Activated T-cell treated with anti-CD3 and anti-CD28 coated beads, Interleukin-2, amount 50 U/mL, for 24 hours (primary cell): ENCODE data around the gene CHML.
"Not testable (repeated sequence)": the region's sequence is repeated elsewhere in the genome, so short reads cannot be mapped to it uniquely, and the experiment has no call there.

Experiments
- DNase-seq: peaks from one replicate; pipeline ENCODE4 v3.0.0-alpha.2; 2020
- H3K27ac Mint-ChIP-seq: 2 replicates; pipeline ENCODE4 v1.8.0; 2020; ENCODE audit warnings: mild to moderate bottlenecking, mixed read lengths
- H3K27me3 Mint-ChIP-seq: 2 replicates; pipeline ENCODE4 v1.8.0; 2020; ENCODE audit warnings: mixed read lengths
- H3K36me3 Mint-ChIP-seq: 2 replicates; pipeline ENCODE4 v1.8.0; 2020; ENCODE audit warnings: low read depth, mixed read lengths
- H3K4me1 Mint-ChIP-seq: 2 replicates; pipeline ENCODE4 v1.8.0; 2020; ENCODE audit warnings: low read depth, mixed read lengths
- H3K4me3 Mint-ChIP-seq: 2 replicates; pipeline ENCODE4 v1.8.0; 2020; ENCODE audit warnings: mild to moderate bottlenecking, moderate library complexity, mixed read lengths
- H3K9me3 Mint-ChIP-seq: 2 replicates; pipeline ENCODE4 v1.8.0; 2020; ENCODE audit warnings: mixed read lengths

The CHML gene

GRCh38 chr1:241659016-241659415, 18.8 kb upstream of the CHML start:
- not testable (repeated sequence) for H3K27ac Mint-ChIP-seq

DNA sequence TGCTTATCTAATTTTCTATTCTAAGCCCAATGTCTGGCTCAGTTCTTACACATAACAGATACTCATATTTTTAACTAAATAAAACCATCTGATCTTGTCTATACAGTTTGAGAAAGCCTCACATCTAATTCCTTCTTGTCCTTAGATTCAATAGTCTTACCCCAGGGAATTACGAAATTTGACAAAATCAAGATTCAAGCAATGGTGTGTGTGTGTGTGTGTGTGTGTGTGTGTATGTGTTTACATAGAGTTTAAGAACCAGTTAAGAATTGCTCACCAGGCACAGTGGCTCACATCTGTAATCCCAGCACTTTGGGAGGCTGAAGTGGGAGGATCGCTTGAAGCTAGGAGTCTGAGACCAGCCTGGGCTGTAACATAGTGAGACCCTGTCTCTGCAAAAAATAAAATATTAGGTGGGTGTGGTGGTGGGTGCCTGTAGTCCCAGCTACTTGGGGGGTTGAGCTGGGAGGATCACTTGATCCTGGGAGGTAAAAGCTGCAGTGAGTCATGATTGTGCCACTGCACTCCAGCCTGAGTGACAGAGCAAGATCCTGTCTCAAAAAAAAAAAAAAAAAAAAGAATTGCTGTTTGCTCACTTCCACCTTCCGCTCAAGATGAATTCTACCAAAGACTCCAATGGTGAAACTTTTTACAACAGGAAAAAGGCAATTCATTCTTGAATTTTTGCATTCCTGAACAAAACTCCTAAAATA, 18.1 kb upstream of the CHML start:
- no peaks in the 10 kb centered on the region for H3K36me3 Mint-ChIP-seq
- H3K4me1 Mint-ChIP-seq, result peaks cover 6% of the 10 kb centered on the region
- no peak for DNase-seq
- H3K4me3 Mint-ChIP-seq, result no peak overlapping the region
- no peak overlapping the region for H3K27ac Mint-ChIP-seq
- H3K9me3 Mint-ChIP-seq, result no peaks in the 10 kb centered on the region
- peaks cover 3% of the 10 kb centered on the region for H3K27me3 Mint-ChIP-seq

More at GRCh38 chr1:241659016-241659415, 18.8 kb upstream of the CHML start:
- H3K36me3 Mint-ChIP-seq, H3K4me1 Mint-ChIP-seq, H3K9me3 Mint-ChIP-seq, H3K27me3 Mint-ChIP-seq, H3K4me3 Mint-ChIP-seq, DNase-seq: not testable (repeated sequence)

- Mint-ChIP-seq H3K27me3 (peaks cover 3% of the 10 kb centered on the region), H3K4me1 (peaks cover 1% of the 10 kb centered on the region), H3K36me3 (no peaks in the 10 kb centered on the region), H3K4me3 (no peak overlapping the region), H3K9me3 (no peaks in the 10 kb centered on the region), H3K27ac (no peak overlapping the region)
- no peak for DNase-seq
These were observed 14.5 kb upstream of the CHML start for GRCh38 chr1:241654641-241655040.

- Mint-ChIP-seq H3K4me3 (no peak overlapping the region), H3K27me3 (no peaks in the 10 kb centered on the region), H3K4me1 (peaks cover 1% of the 10 kb centered on the region), H3K27ac (no peak overlapping the region), H3K36me3 (no peaks in the 10 kb centered on the region), H3K9me3 (no peaks in the 10 kb centered on the region)
- no peak for DNase-seq
These were observed 13.8 kb upstream of the CHML start for GRCh38 chr1:241654019-241654418.

GRCh38 chr1:241652012-241652411, 11.8 kb upstream of the CHML start, which contains the start of gene WDR64:
TSS of gene WDR64 (plus strand) at chr1:241652281. CDS start at chr1:241652485, 204 bp downstream.
- Mint-ChIP-seq H3K27ac (no peak within 1 kb of the TSS), H3K27me3 (no peaks in the 10 kb centered on the region), H3K4me1 (no peaks in the 10 kb centered on the region), H3K9me3 (no peaks in the 10 kb centered on the region), H3K36me3 (no peaks in the 10 kb centered on the region), H3K4me3 (no peak within 1 kb of the TSS)
- DNase-seq, result no peak

DNA sequence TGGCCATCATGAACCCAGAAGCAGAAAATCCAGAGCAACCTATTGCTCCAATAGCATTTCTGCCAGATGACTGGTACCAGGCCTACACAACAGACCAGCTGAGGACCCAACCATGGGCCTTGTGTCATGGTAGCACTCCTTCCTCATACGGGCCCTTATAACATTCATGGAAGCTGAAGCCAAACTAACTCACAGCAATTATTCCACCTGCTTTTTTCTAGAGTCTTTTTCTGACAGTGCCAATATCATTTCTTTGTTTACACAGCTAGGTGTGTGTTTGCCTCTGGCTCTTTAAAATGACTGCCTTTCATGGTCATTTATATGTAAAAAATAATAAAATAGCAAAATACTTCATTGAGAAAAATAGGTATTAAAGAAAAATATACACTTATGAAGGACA, 8.0 kb upstream of the CHML start:
- DNase-seq, result no peak
- Mint-ChIP-seq H3K36me3 (no peaks in the 10 kb centered on the region), H3K27me3 (no peaks in the 10 kb centered on the region), H3K9me3 (no peaks in the 10 kb centered on the region), H3K4me1 (peaks cover 5% of the 10 kb centered on the region), H3K4me3 (no peak overlapping the region), H3K27ac (no peak overlapping the region)

- Mint-ChIP-seq H3K4me3 (no peak overlapping the region), H3K9me3 (peaks cover 1% of the 10 kb centered on the region), H3K36me3 (no peaks in the 10 kb centered on the region), H3K27ac (no peak overlapping the region), H3K27me3 (no peaks in the 10 kb centered on the region), H3K4me1 (peaks cover 5% of the 10 kb centered on the region)
- DNase-seq, result no peak
These were observed 7.5 kb upstream of the CHML start for GRCh38 chr1:241647658-241648057.

DNA sequence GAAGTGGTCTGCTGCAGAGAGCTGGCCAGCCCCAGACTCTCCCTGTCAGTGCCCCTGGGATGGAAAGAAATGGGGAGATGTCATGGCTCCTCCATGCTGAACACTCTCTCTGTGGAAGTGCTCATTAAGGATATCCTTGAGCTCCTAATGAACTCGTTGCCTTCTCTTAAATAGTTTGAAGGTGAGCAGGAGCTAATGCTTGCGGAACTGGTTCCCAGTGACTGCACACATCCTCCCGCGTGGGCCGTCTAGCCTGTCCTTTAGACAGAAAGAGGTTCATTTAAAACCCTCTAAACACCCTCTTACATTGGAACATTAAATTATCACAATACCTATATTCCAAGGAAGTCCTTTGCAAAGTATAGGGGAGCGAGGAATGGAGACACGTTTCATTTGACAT, 6.0 kb upstream of the CHML start:
- H3K27me3 Mint-ChIP-seq, result no peaks in the 10 kb centered on the region

DNA sequence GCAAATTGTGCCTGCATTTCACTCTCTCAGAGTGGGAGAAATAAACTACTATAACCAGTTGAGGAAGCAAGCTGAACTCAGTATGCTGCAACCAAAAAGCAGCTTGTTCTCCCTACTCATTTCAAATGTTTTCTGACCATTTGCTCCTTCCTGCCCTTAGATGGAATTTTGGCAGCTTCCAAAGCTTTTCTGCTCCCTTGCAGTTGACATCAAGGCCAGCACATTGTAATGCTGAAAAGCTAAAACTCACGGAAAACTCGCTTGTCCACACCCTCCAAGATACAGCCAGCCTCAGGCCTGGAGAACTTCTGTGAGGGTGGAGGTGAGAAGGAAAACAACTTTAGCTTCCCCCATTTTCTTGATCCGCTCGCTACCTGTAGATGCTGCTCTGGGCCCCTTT, 5.0 kb upstream of the CHML start:
- no peaks in the 10 kb centered on the region for H3K36me3 Mint-ChIP-seq
- H3K4me3 Mint-ChIP-seq, result no peak overlapping the region
- H3K27me3 Mint-ChIP-seq, result no peaks in the 10 kb centered on the region
- DNase-seq, result no peak
- H3K27ac Mint-ChIP-seq, result no peak overlapping the region
- peaks cover 14% of the 10 kb centered on the region for H3K4me1 Mint-ChIP-seq
- H3K9me3 Mint-ChIP-seq, result peaks cover 9% of the 10 kb centered on the region

More for the DNA sequence above, 6.0 kb upstream of the CHML start:
- H3K4me3 Mint-ChIP-seq, result no peak overlapping the region
- no peak overlapping the region for H3K27ac Mint-ChIP-seq
- H3K4me1 Mint-ChIP-seq, result peaks cover 5% of the 10 kb centered on the region
- no peaks in the 10 kb centered on the region for H3K36me3 Mint-ChIP-seq
- DNase-seq, result no peak
- peaks cover 9% of the 10 kb centered on the region for H3K9me3 Mint-ChIP-seq

GRCh38 chr1:241644259-241644658, 4.1 kb upstream of the CHML start:
- H3K27ac Mint-ChIP-seq, result no peak overlapping the region
- H3K27me3 Mint-ChIP-seq, result no peaks in the 10 kb centered on the region
- no peak overlapping the region for H3K4me3 Mint-ChIP-seq
- DNase-seq, result no peak
- peaks cover 2% of the 10 kb centered on the region for H3K36me3 Mint-ChIP-seq
- H3K4me1 Mint-ChIP-seq, result peaks cover 15% of the 10 kb centered on the region
- H3K9me3 Mint-ChIP-seq, result peaks cover 9% of the 10 kb centered on the region

GRCh38 chr1:241642593-241642944, 2.4 kb upstream of the CHML start:
- H3K27ac Mint-ChIP-seq, result no peak overlapping the region
- no peak for DNase-seq
- H3K36me3 Mint-ChIP-seq, result peaks cover 15% of the 10 kb centered on the region
- H3K4me1 Mint-ChIP-seq, result peaks cover 30% of the 10 kb centered on the region
- H3K4me3 Mint-ChIP-seq, result no peak overlapping the region
- no peaks in the 10 kb centered on the region for H3K27me3 Mint-ChIP-seq
- H3K9me3 Mint-ChIP-seq, result peaks cover 9% of the 10 kb centered on the region

GRCh38 chr1:241641773-241642592, 1.8 kb upstream of the CHML start:
- DNase-seq, result no peak
- peaks cover 36% of the 10 kb centered on the region for H3K4me1 Mint-ChIP-seq
- H3K9me3 Mint-ChIP-seq, result peaks cover 9% of the 10 kb centered on the region
- H3K27ac Mint-ChIP-seq, result no peak overlapping the region
- H3K4me3 Mint-ChIP-seq, result no peak overlapping the region
- no peaks in the 10 kb centered on the region for H3K27me3 Mint-ChIP-seq
- peaks cover 21% of the 10 kb centered on the region for H3K36me3 Mint-ChIP-seq

DNA sequence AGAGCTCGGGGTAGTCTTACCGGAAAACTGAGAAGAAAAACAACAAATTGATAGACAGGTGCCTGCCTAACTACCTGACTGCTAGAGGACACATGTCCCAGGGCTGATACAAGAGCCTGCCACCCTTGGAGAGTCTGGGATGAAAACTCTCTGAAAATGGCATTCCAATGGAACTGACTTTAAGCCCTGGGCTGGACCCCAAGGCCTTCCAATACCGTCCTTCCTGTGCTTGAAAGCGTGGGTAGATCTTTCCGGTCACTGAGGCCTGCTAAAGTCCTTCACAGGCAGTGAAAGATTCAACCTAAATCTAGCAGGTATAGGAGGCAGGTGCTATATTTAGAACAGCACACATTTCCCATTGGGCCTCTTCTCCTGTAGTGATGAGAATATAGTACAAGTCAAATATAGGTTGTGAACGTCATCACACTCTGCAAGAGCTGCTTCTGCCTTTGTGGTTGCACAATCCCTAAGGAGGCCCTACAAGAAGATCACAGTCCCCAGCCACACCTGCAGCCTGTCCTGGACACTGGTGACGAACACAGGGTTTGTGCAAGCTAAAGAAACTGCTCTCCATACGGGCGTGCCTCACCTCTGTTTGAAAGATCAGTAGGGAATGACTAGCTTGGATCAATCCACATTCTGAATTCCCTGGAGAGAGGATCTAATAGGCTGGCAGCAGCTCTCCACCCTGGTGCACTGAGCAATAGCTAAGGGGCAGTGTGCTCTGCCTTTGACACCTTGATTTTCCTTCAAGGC, 876 bp upstream of the CHML start:
- peak; percentile 31 for DNase-seq
- Mint-ChIP-seq H3K36me3 (peaks cover 28% of the 10 kb centered on the region), H3K27ac (peak overlapping the region; percentile 79), H3K27me3 (no peaks in the 10 kb centered on the region), H3K9me3 (peaks cover 9% of the 10 kb centered on the region), H3K4me1 (peaks cover 42% of the 10 kb centered on the region), H3K4me3 (peak overlapping the region; percentile 46)

DNA sequence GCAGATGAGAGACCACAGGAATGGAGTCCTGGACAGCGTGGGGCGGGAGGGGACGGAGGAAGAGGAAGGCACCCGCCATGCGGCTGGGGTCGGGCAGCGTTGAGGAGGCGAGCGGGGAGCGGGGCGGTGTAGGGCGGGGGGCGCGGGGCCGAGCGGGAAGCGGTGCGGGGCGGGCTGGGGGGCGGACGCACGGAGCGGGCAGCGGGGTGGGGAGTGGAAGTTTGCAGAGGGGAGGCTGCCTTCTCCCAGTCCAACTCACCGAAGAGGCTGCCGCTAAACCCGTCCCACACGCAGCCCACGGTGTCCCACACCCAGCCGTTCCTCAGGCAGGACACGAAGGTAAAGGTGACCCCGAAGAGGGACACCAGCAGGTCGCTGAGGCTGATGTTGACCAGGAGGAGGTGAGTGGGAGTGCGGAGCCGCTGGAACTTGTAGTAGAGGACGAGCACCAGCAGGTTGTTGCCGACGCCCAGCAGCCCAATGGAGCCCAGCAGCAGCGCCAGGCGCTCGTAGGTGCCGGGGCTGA, 483 bp downstream of the CHML start:
- peaks cover 55% of the 10 kb centered on the region for H3K4me1 Mint-ChIP-seq
- peak overlapping the region; percentile 88 for H3K4me3 Mint-ChIP-seq
- H3K9me3 Mint-ChIP-seq, result peaks cover 9% of the 10 kb centered on the region
- peak overlapping the region; percentile 89 for H3K27ac Mint-ChIP-seq
- H3K27me3 Mint-ChIP-seq, result no peaks in the 10 kb centered on the region
- peaks cover 41% of the 10 kb centered on the region for H3K36me3 Mint-ChIP-seq
- peak; percentile 78 for DNase-seq
